Measurements from ENCODE around the gene LORICRIN.

DNA sequence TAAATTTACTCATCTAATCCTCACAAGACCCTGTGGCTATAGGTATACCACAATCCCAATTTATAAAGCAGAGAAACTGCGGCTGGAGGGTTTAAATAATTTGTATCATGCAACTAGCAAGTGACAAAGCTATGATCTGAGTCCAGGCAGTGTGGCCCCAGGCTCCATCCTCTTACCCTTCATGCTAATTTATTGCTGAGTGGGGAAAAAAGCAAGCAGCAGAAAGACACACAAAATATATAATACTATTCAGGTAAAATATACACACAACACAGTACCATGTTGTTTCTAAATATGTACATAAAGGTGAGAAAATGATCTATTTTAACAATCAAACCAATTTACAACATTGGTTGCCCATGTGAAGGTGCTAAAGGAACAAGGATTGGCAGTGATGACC lies 17.3 kb upstream of the LORICRIN start:
- TF ChIP-seq CTCF (conservative IDR thresholded peaks at IDR 0.05; ENCODE audit: low read depth, low read length) (no peak), FOS (IDR thresholded peaks at IDR 0.05; ENCODE audit: low read depth, low read length) (no peak)

Data from IMR-90 (cell line).